NCI-H2171 (cell line): ENCODE results near the gene ITPRIP.

Experiments used
- DNase-seq: peaks from one replicate; lab custom pipeline; 2025; lab: John Stamatoyannopoulos, UW

Gene ITPRIP

GRCh38 chr10:104340641-104341040, 2.4 kb upstream of the ITPRIP start:
- DNase-seq, result no peak

GRCh38 chr10:104340111-104340526, 1.9 kb upstream of the ITPRIP start:
- no peak for DNase-seq

DNA sequence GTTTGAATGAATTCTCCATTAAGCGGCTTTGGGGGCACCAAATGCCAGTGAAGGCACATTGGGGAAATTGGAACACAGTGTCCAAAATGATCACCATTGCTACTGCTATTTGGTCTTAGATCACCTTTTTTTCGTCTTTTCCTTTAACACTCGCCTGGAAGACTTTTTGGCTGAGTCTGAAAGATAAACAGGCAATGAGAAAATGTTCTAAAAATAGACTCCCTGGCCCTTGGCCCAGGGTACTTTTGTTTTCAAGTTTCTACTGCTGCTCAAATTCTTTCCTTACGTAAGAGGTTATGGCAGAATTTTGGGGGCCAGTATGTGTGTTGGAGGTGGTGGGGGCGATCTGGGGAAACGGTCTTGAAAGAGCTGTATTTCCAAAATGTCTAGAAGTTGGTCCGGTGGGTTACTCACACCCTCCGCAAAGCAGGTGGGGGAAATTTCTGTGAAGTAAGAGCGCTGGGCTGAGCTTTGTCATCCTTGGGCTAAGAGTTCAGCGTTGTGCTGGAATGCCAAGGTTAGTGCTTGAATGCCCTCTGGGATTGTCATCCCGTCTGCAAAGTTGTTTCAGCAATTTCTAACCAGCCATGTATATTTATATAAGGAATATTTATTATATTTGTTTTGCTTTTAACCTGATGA, 1.3 kb upstream of the ITPRIP start:
- no peak for DNase-seq

- DNase-seq, result no peak
Measured at GRCh38 chr10:104337521-104337984, 712 bp downstream of the ITPRIP start.

DNA sequence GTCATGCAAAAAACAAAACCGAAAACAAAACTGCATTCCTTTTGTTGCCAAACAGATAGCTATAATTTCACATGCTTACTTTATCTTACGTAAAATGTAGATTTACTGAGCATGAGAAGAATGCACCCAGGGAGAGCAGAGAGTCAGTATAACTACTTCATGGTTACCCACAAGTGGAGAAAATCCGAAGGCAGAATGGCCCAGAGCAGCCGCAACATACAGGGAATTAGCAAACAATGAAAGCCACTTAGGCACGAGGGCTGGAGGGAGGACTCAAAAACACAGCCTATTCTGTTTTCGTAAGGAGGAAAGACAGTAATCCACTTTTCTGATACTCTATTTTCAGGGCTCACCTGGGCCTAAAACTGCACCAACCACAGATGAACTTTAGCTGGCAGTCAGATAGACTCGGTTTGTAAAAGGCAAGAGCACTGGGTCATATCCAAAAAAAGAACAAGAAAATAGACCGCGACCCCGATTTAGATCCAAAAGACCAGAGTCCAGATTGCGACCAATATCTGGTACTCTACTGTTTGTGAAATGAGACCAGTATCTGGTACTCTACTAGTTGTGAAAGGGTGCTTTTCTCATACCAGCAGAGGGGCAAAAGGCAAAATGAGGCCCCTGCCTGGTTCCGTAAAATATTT, 1.3 kb downstream of the ITPRIP start:
- no peak for DNase-seq

- peak; percentile 18 for DNase-seq
Measured at GRCh38 chr10:104334965-104335650, 3.2 kb downstream of the ITPRIP start.

DNA sequence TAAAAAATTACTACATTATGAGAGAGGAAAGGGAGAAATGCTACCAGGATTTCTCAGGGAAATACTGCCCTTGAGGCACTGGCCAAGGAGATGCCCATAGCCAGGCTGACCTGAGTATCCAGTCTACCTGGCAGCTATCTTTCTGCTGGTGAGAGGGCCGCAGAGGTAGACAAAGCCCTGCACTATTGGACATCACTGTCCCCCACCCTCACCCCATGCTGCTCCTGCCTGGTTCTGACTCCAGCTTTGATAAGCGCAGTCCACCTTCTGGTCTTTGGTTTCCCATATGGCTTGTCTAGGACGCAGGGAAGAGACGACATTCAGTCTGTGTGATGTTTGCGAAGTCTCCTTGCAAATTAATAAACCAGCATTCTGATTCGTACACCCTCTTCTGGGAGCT, 3.7 kb downstream of the ITPRIP start:
- DNase-seq, result no peak

GRCh38 chr10:104333728-104334373, 4.4 kb downstream of the ITPRIP start:
- DNase-seq, result no peak

GRCh38 chr10:104333032-104333727, 5.1 kb downstream of the ITPRIP start:
- no peak for DNase-seq

DNA sequence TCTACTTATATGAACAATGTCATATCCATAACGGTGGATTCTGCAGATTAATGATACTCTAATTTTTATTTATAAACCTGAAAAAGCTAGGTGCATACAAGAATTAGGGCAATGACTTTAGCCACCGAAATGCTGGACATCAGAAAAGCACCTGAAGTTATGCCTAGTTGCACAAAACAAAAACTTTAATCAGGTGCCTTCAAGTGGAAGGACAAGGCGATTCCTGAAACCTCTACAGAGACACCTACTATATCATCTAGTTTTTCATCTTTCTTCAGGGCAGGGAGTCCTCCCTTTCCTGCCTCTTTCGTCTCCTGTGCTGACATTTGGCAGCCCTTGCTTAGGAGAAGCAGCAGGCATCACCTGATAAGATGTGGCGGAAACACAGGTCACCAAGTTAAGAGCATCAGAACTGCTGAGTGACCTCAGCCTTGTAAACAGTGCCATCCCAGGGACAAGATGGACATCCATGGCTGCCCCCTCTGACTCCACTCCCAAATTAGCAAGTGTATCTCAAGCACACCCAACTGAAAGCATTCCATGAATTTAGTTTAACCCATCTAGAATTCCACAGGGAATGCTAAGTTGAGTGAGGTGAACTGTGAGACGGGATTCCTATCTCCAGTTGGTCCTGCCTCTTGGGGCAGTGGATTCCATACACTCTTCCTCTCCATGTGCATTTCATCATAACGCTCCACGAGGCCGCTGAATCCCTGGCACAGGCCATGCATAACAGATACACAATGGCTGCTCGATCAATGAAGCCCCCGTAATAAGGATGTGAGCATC, 5.8 kb downstream of the ITPRIP start:
- no peak for DNase-seq

GRCh38 chr10:104331208-104331838, 6.9 kb downstream of the ITPRIP start:
- no peak for DNase-seq

- DNase-seq, result no peak
Measured at GRCh38 chr10:104330168-104331110, 7.8 kb downstream of the ITPRIP start.

DNA sequence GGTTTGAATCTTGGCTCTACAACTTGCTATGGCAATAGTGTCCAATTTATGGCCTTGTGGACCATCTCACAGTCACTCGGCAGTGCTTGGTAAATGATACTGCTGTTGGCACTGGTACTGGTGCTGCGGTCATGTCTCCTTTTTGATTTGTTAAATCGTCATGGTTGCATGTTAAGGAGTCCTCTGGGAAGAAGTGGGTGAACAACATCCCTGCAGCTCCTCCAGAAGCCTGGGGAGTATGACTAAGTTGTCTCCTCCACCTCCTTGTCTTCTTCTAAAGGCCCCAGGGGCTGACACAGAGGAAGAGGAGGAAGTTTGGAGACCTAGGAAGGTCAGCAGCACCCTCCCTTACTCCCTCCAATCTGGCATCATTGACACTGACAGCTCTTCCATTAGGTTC, 8.5 kb downstream of the ITPRIP start:
- DNase-seq, result no peak

DNA sequence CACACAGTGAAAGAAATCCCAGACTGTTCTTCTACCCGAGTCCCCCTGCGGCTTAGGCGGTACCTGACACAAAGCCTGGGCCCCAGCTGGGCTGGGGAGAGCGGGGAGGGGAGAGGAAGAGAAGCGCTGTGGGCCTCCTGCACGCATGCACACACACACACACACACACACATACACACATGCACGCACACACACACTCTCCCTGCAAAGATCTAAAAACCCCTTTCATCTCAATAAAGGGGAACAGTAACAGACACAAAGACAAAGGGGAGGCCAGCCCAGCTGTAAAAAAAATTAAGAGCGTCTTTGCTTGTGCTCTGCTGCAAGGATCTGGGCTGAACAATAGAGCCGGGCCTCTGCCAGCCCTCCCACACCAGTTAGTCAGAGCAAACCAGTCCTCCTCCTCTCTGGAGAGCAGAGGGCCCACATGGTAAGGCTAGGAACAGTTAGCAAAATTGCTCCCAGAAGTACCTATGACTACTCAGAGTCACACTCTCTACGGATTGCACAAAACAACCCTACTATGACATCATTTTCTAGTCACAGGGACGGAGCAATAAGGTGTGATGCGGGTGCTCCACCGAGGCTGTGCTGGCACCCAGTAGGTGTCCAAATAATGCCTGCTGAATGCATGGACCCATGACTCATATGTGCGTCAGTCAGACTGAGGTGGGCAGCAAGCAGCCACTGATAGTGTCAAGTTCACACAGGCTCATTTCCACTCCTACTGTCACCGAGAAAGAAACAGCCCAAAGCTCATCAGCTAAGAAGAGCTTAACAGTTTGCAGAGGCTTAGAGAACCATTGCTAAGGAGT, 9.2 kb downstream of the ITPRIP start:
- no peak for DNase-seq

DNA sequence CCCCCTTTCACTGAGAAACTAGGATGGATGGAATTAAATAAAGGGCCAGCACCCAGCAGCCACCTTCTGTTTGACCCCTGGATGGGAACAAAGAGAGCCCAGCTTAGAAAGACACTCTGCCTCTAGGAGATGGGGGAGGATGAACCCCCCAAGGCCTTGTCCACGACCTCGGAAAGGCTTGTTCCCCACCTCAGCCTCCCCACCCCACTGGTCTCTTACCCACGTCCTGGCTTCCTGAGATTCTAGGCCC, 9.7 kb downstream of the ITPRIP start:
- DNase-seq, result no peak

- no peak for DNase-seq
Measured at GRCh38 chr10:104327745-104328645, 10.3 kb downstream of the ITPRIP start.

GRCh38 chr10:104326991-104327610, 11.2 kb downstream of the ITPRIP start:
- DNase-seq, result no peak
